GM19455 (cell line): ENCODE measurements around the gene IFITM2.
"Not testable (repeated sequence)": the region's sequence is repeated elsewhere in the genome, so short reads cannot be mapped to it uniquely, and the experiment has no call there.

Experiments
- ATAC-seq: cut with Tn5 transposase; IDR thresholded peaks from one replicate; pipeline ENCODE4 v1.9.1; 2021; ENCODE audit not compliant: unreplicated experiment

The IFITM2 gene

DNA sequence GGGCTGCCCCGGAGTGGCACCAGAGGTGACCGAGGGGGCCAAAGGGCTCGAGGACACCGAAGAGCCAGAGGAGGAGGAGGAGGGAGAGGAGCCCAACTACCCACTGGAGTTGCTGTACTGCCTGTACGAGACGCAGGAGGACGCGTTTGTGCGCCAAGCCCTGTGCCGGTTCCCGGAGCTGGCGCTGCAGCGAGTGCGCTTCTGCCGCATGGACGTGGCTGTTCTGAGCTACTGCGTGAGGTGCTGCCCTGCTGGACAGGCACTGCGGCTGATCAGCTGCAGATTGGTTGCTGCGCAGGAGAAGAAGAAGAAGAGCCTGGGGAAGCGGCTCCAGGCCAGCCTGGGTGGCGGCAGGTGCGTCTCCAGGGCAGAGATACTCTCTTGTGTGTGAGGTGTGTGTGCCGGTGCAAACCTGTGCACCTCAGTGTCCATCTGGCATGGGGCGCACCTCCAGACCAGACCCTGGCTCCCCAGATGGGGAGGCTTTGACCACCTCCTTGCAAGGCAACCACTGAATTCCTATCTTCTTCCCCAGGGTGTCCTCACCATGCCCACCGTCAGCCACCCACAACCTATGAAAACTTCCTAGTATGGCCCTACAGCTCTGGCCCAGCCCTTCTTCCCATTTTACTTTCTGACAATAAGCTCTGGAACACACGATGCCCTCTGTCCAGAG is 26.0 kb upstream of the IFITM2 start:
- no peak for ATAC-seq

DNA sequence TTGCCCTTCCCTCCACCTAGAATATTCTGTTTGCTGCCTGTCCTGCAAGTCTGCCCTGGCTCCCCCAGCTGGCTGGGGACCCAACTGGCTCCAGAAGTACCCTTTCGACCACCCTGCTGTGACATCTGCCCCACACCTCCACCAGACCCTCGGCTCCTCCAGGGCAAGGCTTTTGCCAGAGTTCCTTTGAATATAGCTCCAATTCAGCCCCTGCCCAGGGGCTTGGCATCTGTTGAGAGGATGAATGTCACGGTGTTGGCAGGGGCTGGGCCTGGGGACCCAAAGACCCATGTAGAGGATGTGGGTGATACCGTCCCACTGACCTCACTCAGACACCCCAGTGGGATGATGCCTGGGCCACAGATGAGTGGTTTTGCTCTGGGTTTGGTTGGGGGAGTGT is 25.4 kb upstream of the IFITM2 start:
- ATAC-seq = no peak

DNA sequence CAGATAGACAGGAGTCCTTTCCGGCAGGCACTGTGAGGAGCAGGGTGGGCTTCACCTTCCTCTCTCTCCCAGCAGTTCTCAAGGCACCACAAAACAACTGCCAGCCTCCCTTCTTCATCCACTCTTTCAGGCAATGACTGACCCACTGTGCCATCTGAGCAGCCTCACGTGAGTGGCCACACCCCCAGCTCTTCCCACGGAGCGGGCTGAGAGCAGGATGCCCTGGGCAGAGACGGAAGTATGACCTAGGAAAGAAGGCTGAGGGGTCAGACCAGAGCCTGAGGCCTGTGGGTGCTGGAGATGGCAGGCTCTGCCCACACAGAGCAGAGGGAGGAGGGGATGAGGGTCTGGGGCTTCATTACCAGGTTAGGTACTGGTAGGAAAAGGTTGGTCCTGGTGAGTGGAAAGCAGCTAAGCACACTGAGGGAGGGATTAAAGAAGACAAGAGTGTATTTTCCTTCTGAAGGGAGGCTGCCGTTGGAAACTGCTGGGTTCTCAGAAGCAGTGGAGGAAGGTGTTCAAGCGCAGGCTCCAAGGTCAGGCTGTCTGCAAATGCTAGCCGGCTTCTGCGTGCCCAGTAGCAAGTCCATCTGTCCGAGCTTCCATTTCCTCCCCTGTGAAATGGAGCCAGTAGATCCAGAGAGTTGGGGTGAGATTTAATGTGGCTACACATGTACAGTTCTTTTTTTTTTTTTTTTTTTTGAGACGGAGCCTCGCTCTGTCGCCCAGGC is 24.8 kb upstream of the IFITM2 start:
- ATAC-seq = no peak

DNA sequence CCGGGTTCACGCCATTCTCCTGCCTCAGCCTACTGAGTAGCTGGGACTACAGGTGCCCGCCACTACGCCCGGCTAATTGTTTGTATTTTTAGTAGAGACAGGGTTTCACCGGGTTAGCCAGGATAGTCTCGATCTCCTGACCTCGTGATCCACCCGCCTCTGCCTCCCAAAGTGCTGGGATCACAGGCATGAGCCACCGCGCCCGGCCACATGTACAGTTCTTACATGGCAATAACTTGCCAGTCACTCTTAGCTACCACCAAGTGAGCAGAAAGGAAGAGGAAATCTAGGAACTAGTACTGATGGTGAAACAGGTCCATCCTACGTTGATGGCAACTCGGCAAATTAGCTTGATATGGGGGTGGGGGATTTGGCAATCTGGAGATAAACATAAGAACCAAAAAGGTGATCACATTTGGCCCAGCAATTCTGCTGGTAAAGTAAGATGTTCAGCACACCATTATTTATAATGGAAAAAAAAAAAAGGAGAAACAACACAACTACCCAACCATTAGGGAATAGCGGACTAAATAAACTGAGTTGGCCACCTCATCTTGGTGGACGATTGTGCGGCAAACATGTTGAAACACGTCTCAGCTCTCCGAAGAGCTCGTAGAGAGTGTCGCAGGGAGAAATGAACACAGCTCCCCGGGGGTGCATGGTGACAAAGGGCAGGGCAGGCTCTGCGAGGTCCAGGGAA is 24.1 kb upstream of the IFITM2 start:
- ATAC-seq = no peak

DNA sequence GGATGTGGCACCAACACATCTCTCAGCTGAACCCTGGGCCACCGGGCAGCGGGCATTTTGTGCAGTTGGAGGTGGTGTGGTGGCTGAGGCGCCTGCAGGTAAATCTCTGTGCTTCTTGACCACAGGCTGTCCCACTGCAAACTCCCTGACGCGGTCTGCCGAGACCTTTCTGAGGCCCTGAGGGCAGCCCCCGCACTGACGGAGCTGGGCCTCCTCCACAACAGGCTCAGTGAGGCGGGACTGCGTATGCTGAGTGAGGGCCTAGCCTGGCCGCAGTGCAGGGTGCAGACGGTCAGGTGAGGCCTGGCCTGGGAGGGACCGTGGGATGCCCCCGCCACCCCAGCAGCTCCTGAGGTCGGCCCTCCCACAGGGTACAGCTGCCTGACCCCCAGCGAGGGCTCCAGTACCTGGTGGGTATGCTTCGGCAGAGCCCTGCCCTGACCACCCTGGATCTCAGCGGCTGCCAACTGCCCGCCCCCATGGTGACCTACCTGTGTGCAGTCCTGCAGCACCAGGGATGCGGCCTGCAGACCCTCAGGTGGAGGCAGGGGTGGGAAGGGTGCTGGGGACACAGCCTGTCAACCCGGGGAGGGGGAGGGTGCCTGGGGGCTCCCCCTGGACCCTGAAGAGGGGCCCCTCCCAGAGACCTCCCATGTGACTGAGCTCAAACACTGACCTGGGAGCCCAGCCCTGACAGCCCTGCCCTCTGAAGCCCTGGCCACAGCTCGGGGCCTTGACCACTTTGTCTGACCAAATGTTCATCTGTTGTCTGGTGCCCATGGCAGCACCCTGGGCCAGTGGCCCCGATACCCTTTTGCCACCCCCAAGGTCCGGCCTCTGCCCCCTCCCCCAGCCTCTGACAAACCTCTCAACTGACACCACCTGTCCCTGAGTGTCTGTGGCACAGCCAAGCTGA is 23.3 kb upstream of the IFITM2 start:
- no peak for ATAC-seq

DNA sequence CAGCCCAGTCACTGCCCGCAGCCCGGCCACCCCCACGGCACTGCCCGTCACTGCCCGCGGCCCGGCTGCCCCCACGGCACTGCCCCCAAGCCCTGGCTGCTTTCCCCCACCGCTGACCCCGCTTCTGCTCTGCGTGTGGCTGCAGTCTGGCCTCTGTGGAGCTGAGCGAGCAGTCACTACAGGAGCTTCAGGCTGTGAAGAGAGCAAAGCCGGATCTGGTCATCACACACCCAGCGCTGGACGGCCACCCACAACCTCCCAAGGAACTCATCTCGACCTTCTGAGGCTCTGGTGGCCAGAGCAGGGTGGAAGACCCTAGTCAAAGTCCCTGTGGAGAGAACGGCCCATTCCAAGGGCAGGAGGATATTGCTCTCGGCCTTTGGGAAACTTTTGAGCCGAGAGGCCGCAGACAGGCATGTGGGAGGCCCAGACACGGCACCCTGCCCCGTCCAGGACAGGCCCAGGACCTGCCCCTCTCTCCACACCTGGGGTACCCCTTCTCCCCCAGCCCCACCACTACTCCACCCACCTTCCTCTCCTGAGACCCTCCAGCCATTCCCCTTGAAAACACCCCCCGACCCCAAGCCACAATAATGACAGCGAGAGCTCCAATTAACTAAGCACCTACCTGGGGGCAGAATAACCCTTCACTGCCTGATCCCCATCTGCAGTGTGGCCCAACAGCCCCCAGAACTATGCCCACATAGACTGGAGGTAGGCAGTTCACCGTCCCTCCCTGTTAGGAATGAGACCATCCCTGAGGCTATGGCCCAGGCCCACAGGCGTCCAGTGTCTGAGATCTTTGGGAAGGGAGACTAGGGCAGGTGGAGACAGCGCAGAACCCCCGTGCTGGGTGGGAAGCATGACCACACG is 22.4 kb upstream of the IFITM2 start:
- ATAC-seq = no peak

DNA sequence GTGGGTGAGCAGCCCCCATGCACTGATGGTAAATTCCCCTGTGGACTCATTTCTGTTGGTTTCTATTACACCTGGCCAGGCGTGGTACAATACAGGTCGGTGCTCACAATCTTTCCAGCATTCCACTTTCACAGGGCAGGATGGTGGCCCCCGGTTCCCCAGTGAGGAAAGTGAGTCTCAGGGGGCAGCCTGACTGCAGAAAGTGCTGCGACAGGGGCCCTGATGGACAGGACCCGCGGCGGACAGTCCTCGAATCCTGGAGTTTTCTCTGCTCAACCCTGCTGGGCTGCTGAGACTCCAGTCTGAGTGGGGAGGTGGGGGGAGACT is 21.8 kb upstream of the IFITM2 start:
- ATAC-seq = no peak

DNA sequence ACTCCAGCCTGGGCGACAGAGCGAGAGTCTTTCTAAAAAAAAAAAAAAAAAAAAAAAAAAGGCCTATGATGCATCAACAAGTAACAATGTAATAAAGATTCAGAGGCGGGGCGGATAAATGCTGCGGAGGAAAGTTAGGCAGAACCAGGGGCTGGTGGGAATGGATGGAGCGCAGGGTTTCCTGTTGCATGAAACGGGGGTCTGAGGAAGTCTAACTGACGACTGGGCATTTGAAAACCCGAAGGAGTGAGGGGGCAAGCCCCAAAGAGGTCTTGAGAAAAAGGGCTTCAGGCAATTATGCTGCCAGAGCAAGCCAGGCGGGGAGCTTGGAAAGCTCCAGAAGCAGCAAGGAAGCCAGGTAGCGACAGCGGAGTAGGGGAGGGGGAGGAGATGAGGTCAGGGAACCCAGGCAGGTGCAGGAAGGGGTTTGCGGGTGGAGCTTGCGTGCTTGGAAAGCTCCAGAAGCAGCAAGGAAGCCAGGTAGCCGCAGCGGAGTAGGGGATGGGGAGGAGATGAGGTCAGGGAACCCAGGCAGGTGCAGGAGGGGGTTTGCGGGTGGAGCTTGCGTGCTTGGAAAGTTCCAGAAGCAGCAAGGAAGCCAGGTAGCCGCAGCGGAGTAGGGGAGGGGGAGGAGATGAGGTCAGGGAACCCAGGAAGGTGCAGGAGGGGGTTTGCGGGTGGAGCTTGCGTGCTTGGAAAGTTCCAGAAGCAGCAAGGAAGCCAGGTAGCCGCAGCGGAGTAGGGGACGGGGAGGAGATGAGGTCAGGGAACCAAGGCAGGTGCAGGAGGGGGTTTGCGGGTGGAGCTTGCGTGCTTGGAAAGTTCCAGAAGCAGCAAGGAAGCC is 20.4 kb upstream of the IFITM2 start:
- not testable (repeated sequence) for ATAC-seq

DNA sequence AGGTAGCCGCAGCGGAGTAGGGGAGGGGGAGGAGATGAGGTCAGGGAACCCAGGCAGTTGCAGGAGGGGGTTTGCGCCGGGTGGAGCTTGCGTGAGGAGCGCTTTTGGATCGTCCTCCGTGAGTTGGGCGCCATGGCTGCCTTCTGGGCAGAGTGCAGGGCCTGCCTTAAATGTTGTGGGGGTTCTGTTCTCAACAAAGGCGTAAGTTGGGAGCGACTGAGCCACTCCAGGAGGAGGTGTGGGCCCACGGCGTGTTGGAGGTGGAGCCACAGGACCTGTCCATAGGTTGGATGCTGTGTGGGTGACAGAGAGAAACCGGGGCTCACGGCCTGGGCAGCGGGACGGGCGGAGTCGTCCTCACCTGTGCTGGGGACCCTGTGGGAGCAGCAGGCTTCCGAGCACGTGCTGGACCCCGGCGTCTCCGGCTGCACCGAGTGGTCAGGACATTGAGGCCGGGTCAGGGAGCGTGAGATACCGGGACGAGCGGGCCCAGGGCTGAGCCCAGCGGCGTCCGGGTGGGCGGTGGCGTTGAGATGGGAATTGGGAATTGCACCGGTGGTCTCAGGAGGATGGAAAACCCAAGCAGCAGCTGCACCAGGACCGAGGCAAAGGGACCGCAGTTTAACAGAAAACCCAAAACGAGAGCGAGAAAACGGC is 19.7 kb upstream of the IFITM2 start:
- no peak for ATAC-seq

DNA sequence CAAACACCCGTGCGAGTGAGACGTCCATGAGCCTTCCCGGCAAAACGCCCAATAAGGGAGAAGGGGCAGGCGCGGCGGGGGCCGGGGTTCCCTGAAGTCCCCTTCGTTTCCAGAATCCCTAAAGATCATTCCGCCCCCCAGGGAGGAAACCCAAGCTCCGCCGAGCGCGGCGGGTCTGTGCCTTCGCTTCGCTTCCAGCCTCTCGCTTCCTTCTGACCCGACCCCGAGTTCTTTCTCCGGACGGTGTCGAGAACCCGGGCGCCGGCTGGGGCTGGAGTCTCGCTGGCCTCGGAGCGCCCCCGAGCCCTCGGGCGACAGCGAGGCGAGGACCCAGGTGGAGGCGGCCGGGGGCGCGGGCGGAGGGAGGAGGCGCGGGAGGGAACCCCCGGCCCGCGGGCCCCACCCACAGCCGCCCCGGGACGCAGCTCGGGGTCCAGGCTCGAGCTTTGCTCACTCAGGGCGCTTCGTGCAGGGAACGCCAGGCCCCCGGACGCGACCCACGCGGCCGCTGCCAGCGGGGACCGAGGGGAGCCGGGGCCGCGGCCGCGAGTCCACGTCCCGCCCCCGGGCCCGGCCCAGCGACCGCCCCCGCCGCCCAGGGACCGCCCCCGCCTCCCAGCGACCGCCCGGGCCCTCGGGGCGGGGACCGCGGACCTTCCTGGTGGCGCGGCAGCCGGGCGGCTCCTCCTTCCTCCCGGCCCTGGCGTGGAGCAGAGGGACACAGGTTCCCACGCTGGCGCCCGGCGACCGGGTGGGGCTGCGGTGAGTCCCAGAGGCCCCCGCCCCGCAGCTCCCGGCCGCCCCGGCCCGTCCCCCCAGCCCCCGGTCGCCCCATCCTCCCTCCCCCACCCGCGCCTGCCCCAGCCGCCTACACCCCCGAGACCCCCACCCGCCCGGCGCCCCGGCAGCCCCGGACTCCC is 18.9 kb upstream of the IFITM2 start, which contains the start of gene PGGHG:
Gene PGGHG (plus strand): TSS at position 649 of the 920 bp plus-strand sequence. CDS start 691 bp downstream, outside the sequence.
- ATAC-seq = no peak

DNA sequence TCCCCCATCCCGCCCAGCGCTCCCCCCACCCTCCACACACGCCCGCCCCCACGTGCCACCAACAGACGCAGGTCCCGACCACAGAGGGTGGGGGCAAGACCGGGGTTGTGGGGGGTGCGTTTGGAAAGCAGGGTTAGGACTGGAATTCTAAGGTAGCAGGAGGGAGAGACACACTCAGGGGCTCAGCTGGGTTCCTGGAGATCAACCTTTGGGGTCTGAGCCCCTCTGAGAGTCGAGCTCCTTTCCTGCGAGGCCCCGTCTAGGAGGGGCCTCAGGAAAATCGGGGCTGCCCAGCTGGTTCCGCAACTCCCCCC is 18.3 kb upstream of the IFITM2 start:
- no peak for ATAC-seq

DNA sequence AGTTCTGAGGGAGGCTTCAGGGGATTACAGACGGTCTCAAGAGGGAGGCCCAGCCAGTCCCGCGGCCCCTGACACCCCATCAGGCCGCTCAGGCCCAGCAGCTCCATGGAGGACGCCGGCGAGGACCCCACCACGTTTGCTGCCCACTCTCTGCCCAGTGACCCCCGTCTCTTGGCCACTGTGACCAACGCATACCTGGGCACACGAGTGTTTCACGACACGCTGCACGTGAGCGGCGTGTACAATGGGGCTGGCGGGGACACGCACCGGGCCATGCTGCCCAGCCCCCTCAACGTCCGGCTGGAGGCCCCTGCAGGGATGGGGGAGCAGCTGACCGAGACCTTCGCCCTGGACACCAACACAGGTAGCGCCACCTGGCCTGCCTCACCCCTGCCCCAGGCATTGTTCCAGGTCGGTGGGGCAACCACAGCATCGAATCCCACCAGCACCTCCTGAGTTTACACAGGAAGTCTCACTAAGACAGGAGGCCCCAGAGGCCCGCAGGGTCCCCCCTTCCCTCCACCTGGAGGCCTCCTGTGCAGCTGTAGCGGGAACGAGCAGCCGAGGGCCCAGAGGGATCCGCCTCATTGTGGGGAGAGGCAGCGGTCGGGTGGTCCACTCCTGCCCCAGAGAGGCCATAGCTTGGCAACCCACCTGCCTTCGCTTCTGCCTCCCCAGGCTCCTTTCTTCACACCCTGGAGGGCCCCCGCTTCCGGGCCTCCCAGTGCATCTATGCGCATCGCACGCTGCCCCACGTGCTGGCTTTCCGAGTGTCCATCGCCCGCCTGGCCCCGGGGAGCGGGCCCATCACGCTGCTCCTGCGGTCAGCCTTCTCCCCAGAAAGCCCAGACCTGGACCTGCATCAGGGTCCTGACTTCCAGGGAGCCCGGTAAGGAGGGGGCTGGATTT is 17.6 kb upstream of the IFITM2 start:
- ATAC-seq = no peak

DNA sequence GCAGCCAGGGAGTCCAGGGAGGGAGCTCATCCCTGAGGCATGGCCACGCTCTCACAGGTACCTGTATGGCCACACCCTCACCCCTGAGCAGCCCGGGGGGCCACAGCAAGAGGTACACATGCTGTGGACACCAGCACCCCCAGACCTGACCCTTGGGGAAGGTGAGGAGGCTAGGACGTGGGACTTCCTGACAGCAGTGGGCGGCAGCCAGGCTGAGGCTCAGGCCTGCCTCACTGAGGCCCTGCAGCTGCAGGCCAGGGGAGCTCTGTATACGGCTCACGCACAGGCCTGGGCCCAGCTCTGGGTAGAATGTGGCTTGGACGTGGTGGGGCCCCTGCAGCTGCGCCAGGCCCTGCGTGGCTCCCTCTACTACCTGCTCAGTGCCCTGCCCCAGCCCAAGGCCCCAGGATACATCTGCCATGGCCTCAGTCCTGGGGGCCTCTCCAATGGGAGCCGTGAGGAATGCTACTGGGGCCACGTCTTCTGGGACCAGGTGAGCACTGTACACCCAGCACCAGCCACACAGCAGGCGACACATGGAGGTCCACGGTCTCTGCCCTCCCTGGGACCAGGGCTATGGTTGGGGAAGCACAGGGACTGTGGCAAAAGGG is 16.9 kb upstream of the IFITM2 start:
- no peak for ATAC-seq

DNA sequence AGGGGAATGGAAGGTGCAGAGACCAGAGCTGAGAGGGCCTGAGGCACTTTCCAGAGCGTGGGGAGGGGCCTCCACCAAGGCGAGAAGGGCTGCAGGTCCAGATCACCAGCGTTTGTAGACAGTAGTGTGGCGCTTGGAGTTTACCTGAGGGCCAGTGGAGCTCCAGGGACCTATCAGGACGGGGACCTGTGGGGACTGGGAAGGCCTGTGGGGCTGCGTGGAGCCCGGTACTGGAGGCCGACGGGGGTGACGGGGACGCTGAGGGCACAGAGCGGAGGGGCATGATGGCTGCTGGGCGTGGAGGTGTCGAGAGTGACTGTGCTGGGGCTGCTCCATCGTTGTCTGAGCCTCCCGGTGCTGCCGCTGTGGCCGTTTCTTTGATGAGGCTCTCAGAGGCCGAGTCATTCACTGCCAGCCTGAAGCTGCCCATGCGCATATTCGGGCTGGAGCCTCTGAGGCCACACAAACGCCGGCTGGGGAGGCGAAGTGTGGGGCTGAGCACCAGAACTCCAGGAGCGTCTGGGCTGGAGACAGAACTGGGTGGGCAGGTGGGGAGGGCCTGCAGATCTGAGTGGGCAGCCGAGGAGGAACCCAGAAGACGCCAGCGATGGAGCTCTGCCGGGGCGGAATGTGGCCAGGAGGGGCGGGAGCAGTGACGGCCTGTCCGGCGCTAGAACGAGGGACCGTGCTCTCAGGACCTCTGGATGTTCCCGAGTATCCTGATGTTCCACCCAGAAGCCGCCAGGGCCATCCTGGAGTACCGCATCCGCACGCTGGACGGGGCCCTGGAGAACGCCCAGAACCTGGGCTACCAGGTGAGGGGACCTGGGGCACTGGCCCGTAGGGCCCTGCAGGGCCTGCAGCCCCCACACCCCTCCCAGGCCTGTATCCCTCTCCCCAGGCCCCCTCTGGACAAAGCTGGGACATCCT is 16.1 kb upstream of the IFITM2 start:
- no peak for ATAC-seq
